Psoas muscle (tissue), 8 donors: ENCODE data around the gene OPRM1. TPM values are rescaled to one million over a fixed set of nuclear protein-coding genes. Genes with fewer than 3 reads are reported as not detected.

Source experiments
- ATAC-seq, 4 donors: fragments of 200-7000 bp; cut with Tn5 transposase; one replicate each; pipeline ENCODE4 v1.9.1; 2020; ENCODE audit warnings: moderate library complexity in 3 of 4, mild to moderate bottlenecking in 2 of 4
- DNase-seq, 2 donors: peaks; one replicate each; pipeline ENCODE4 v3.0.0-alpha.2; 2020
- H3K27ac ChIP-seq: fragments of 200-600 bp; one replicate; pipeline ENCODE4 v1.8.0; 2022
- H3K27me3 ChIP-seq, 3 donors: fragments of 200-600 bp in 1 of 3; one replicate each; pipeline versions ENCODE4 v1.6.1 to v1.8.0; 2013 to 2022; ENCODE audit warnings: low read length in 2 of 3, mild to moderate bottlenecking in 2 of 3, moderate library complexity in 1 of 3; ENCODE audit not compliant: insufficient read depth in 3 of 3
- H3K36me3 ChIP-seq, 2 donors: fragments of 200-600 bp in 1 of 2; one replicate each; pipeline versions ENCODE4 v1.6.1 to v1.8.0; 2013 to 2022; ENCODE audit warnings: low read depth in 1 of 2, mild to moderate bottlenecking in 1 of 2, moderate library complexity in 1 of 2; ENCODE audit not compliant: insufficient read depth in 1 of 2
- H3K4me1 ChIP-seq: fragments of 200-600 bp; one replicate; pipeline ENCODE4 v1.8.0; 2022
- H3K4me3 ChIP-seq: fragments of 200-600 bp; one replicate; pipeline ENCODE4 v1.8.0; 2022; ENCODE audit warnings: mild to moderate bottlenecking
- H3K9me3 ChIP-seq: fragments of 200-600 bp; one replicate; pipeline ENCODE4 v1.8.0; 2022
- WGBS, 3 donors: extraction: QIAGEN DNeasy Blood & Tissue Kit; methylation state at CpG; one replicate each; pipeline versions ENCODE4 v1.1.6 to v1.1.7; 2013; 5-methylcytosine and 5-hydroxymethylcytosine counted together
- intact Hi-C, 2 donors: fragments of 100-400 bp; cut with DNase I; formaldehyde crosslinking; loops; one replicate each; pipeline versions ENCODE4 v1.11.0 to v1.14.2; 2022
- polyA plus RNA-seq, 3 donors: library from polyadenylated mRNA; stranded (reverse); fragments of 200-250 nt; gene quantifications; one replicate each; pipeline ENCODE4 v1.2.3, GENCODE V29; 2013
- total RNA-seq, 4 donors: library from RNA; stranded (reverse); fragmentation: NEBNext Ultra II Directional in 2 of 4; extraction: Animal tissue kit (Norgen Biotek cat#: 25700) in 2 of 4; gene quantifications; one replicate each; pipeline versions ENCODE4 v1.2.1 to v1.2.4, GENCODE V29; 2021 to 2023
- TF ChIP-seq, protein P1 (sequence below): fragments of 200-600 bp; IDR thresholded peaks from one replicate; pipeline ENCODE4 v1.8.0; 2022; ENCODE audit warnings: antibody characterized with exemption
- donor health status: healthy with polysubstance abuse.
- donor health status: DM: no; HTN: no; CAD: no; lungs with moderate emphysema.
- donor health status: Bipolar disorder and iron deficiency.
- donor health status: healthy.
- donor health status: DM: yes; HTN: yes; CAD: no.
- donor health status: DM: no; HTN: no; CAD: no.
- donor health status: DM: no; HTN: no; CAD: no.
- donor health status: DM: yes; HTN: yes; CAD: no.

The OPRM1 gene
- total and polyA plus RNA-seq, 7 donors: not detected

DNA sequence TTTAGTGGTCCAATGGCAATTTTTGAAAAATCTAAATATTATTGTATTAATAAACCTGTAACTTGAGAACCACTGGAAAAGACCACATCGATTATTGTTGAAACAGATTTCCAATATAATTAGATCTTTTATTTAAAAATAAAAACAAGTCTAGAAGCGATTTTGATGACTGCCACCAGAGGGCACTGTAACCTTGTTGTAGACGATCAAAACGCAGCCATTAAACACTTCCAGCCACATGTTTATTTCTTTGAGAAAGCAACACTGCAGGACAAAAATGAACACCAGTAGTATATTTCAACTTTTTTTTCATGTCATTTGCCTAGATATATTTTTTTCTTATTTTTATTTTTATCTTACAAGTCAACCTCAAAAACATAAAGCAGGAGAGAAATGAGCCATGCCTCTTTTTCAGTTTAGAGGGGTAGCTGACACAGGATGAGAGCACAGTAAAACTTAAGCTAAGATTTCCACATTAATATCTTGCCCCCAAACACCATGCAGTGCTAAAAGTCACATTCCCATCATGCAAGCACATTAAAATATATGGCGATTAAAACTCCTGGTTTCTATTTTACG is 115.4 kb downstream of the OPRM1 start:
- DNase-seq (no peak), ATAC-seq (peak in 1 of 4 donors; percentile 63)
- intact Hi-C loops: loop anchor here (2.0 to 10.0 kb wide), 4 partner anchors 123 to 520 kb away; no protein-coding TSS in a partner anchor
- Histone ChIP-seq H3K36me3 (no peaks in the 10 kb centered on the region), H3K4me3 (no peak overlapping the region), H3K9me3 (no peaks in the 10 kb centered on the region), H3K27ac (no peak overlapping the region), H3K27me3 (peaks cover 0 to 2% (median 0%) of the 10 kb centered on the region in 3 donors), H3K4me1 (no peaks in the 10 kb centered on the region)
- TF ChIP-seq, protein P1, sequence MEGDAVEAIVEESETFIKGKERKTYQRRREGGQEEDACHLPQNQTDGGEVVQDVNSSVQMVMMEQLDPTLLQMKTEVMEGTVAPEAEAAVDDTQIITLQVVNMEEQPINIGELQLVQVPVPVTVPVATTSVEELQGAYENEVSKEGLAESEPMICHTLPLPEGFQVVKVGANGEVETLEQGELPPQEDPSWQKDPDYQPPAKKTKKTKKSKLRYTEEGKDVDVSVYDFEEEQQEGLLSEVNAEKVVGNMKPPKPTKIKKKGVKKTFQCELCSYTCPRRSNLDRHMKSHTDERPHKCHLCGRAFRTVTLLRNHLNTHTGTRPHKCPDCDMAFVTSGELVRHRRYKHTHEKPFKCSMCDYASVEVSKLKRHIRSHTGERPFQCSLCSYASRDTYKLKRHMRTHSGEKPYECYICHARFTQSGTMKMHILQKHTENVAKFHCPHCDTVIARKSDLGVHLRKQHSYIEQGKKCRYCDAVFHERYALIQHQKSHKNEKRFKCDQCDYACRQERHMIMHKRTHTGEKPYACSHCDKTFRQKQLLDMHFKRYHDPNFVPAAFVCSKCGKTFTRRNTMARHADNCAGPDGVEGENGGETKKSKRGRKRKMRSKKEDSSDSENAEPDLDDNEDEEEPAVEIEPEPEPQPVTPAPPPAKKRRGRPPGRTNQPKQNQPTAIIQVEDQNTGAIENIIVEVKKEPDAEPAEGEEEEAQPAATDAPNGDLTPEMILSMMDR: peak; percentile 85
- 30 to 34% (median 33%) methylated on average over 6 of the region's 6 CpGs for WGBS, 3 donors

DNA sequence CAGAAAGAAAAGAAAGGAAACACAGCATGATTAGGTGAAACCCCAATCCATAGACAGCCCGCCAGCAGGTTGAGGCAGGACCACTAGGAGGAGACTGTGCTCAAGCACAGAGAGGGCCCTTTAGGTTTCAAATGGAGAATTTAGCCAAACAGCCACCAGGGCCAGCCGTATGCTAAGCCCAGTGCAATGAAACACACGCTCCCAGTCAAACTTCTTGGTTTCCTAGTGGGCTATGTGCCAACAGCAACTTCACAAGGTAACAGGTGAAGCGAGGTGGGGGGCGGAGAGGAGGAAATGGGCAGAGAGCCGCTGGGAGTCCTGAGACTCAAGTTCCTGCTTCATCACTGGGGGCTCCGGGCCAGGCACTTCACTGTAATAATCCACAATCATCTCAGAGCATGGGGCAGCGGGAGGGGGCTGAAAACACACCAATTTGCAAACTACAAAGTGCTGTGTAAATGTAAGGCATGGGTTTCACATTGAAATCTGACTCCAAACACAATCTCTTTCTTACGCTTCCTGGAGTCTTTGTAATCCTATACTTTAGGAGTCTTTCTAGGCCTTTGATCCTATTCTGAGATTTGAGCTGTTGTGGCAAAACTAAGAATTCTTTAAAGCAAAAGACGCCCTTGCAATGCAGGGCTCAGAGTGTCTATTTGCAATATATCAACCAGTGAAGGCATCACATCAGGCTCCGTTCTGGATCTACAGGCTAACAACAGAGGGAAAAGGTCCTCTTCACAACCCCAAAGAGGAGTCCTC is 117.3 kb downstream of the OPRM1 start:
- 59 to 73% (median 65%) methylated on average over 11 of the region's 11 CpGs for WGBS, 3 donors
- intact Hi-C loops: loop anchor here in 1 of 2 donors (10.0 kb wide), 2 partner anchors 458 to 518 kb away; no protein-coding TSS in a partner anchor
- Histone ChIP-seq H3K4me1 (no peaks in the 10 kb centered on the region), H3K27ac (no peak overlapping the region), H3K4me3 (no peak overlapping the region), H3K9me3 (no peaks in the 10 kb centered on the region), H3K36me3 (no peaks in the 10 kb centered on the region), H3K27me3 (peaks cover 0 to 2% (median 0%) of the 10 kb centered on the region in 3 donors)
- no peak for DNase-seq
- TF ChIP-seq, protein P1: peak; percentile 26
- ATAC-seq: no peak

GRCh38 chr6:154157082-154157481 is 118.0 kb downstream of the OPRM1 start:
- intact Hi-C loops: loop anchor here in 1 of 2 donors (10.0 kb wide), 2 partner anchors 458 to 518 kb away; no protein-coding TSS in a partner anchor
- peak overlapping the region; percentile 28 for H3K4me3 ChIP-seq
- H3K4me1 ChIP-seq: no peaks in the 10 kb centered on the region
- 26 to 47% (median 26%) methylated on average over 4 of the region's 4 CpGs for WGBS, 3 donors
- no peaks in the 10 kb centered on the region for H3K36me3 ChIP-seq
- DNase-seq (no peak), ATAC-seq (no peak)
- peaks cover 0 to 2% (median 0%) of the 10 kb centered on the region in 3 donors for H3K27me3 ChIP-seq
- TF ChIP-seq, protein P1: no peak
- no peak overlapping the region for H3K27ac ChIP-seq
- no peaks in the 10 kb centered on the region for H3K9me3 ChIP-seq

GRCh38 chr6:154157706-154158105 is 118.7 kb downstream of the OPRM1 start:
- H3K9me3 ChIP-seq: no peaks in the 10 kb centered on the region
- peaks cover 0 to 2% (median 0%) of the 10 kb centered on the region in 3 donors for H3K27me3 ChIP-seq
- no peaks in the 10 kb centered on the region for H3K4me1 ChIP-seq
- H3K4me3 ChIP-seq: no peak overlapping the region
- intact Hi-C loops: loop anchor here in 1 of 2 donors (10.0 kb wide), 2 partner anchors 457 to 517 kb away; no protein-coding TSS in a partner anchor
- no peaks in the 10 kb centered on the region for H3K36me3 ChIP-seq
- no peak overlapping the region for H3K27ac ChIP-seq
- no peak for ATAC-seq
- TF ChIP-seq, protein P1: no peak
- DNase-seq: no peak
